Measurements from ENCODE around the gene SRD5A2. TPM values are rescaled to one million over a fixed set of nuclear protein-coding genes. Genes with fewer than 3 reads are reported as not detected.

Gene SRD5A2
- total RNA-seq, result 0.06 TPM

GRCh38 chr2:31580321-31581117 is at the start of gene SRD5A2:
Gene SRD5A2, minus strand, starts transcription at chr2:31580938. Its CDS starts 38 bp downstream, at chr2:31580900.

Other genes with a start within 250 kb of the SRD5A2 start
- 0.06 TPM for gene XDH, start 166.2 kb downstream of the SRD5A2 start, total RNA-seq

Measured in metanephros (tissue), 1 donor.